ENCODE results near the gene ZNF333.
"Not testable (repeated sequence)": the region's sequence is repeated elsewhere in the genome, so short reads cannot be mapped to it uniquely, and the experiment has no call there.

Gene ZNF333

DNA sequence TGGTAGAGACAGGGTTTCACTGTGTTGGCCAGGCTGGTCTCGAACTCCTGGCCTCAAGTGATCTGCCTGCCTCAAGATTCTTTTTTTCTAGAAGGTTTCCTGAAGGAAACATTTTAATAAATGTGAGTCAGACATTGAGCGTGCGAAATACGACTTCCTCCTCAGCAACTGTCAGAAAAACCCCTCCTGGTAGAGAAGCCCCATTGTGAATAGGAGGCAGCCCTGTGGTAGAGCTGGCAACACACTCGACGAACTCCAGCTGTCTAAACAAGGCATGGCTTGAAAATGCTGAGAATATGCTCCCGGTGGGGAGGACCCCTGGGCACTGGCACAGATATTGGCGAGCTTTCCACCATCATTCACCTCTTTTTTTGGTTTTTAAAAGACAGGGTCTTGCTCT lies 9.8 kb downstream of the ZNF333 start:
- no peak for DNase-seq (ENCODE audit: low read depth)

DNA sequence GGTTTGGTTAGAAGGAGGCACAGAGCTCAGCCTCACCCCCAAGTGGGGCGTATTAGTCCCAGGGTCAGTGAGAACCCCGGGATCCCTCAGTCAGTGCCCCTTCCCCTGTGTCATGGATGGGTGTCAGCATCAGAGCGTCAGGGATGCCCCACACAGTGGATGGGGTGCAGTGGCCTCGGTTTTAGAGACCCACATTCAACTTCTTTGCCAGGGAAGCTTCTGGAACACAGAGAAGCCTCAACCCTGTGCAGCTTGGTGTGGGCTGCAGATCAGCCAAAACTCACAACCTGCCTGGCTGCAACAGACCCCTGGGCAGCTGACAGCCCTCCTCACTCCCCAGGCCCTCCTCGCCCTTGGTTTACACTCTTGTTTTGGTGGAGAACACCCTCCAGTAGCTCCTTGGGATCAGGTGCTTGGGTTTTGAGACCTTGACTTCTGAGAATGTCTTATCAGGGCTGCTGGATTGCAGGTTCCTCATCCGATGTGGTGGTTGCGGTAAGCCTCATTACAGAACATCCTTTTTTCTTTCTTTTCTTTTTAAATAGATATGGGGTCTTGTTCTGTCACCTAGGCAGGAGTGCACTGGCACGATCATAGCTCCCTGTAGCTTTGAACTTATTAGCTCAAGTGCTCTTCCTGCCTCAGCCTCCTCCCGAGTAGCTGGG lies 11.0 kb downstream of the ZNF333 start:
- no peak for DNase-seq (ENCODE audit: low read depth)

DNA sequence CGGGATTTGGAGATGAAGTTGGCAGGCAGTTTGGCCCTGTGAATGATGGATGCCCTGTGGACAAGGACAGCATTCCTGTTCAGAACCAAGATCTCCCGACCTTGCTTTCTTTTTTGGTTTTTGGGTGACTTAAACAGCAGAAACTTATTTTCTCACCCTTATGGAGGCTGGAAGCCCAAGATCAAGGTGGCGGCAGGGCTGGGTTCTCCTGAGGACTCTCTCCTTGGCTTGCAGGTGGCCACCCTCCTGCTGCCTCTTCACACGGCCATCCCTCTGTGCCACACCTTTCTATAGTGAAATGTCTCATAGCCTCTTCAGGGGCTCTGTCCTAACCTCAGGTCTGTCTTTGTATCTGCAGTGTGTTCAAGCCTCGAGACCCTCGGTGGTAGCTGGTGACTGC lies 14.0 kb downstream of the ZNF333 start:
- DNase-seq (ENCODE audit: low read depth) = no peak

DNA sequence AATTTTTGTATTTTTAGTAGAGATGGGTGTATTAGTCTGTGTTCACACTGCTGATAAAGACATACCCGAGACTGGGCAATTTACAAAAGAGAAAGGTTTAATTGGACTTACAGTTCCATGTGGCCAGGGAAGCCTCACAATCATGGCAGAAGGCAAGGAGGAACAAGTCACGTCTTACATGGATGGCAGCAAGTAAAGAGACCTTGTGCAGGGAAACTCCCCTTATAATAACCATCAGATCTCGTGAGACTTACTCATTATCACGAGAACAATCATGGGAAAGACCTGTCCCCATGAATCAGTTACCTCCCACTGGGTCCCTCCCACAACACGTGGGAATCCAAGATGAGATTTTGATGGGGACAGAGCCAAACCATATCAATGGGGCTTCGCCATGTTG lies 14.6 kb downstream of the ZNF333 start:
- no peak for DNase-seq (ENCODE audit: low read depth)

DNA sequence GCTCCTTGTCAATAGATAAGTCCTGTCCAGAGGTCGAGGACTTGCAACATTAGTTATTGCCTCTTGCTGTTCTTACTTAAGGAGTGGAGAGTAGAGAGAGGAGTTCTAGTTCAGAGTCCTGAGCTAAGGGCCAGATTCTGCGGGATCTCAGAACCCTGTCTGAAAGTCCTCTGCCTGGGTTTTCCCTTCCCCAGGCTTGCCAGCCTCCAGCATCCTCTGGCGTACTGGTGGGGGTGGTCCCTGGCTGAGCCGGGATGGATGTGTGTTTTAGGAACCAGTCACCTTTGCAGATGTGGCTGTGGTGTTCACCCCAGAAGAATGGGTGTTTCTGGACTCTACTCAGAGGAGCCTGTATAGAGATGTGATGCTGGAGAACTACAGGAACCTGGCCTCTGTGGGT lies 26.0 kb downstream of the ZNF333 start:
- no peak for DNase-seq (ENCODE audit: low read depth)

DNA sequence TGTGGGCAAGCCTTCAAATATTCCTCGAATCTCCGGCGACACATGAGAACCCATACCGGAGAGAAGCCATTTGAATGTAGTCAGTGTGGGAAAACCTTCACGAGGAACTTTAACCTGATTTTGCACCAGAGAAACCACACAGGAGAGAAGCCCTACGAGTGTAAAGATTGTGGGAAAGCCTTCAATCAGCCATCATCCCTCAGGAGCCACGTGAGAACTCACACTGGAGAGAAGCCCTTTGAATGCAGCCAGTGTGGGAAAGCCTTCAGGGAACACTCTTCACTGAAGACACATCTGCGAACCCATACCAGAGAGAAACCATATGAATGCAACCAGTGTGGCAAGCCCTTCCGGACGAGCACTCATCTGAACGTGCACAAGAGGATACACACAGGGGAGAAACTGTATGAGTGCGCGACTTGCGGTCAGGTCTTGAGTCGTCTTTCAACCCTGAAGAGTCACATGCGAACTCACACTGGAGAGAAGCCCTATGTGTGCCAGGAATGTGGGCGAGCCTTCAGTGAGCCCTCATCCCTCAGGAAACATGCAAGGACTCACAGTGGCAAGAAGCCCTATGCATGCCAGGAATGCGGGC lies 28.8 kb downstream of the ZNF333 start:
- no peak for DNase-seq (ENCODE audit: low read depth)

DNA sequence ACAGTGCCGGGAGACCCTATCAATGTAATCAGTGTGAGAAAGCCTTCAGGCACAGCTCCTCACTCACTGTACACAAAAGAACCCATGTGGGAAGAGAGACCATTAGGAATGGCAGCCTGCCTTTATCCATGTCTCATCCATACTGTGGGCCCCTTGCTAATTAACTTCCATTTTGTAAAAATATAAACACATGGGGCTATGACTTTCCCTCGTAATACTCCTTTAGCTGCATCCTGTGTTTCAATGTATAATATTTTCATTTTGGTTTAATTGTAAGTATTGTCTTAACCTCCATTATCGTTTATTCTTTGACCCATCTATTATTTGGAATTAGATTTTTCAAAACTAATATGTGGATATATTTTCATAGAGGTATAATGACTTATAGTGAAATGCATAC lies 29.3 kb downstream of the ZNF333 start:
- no peak for DNase-seq (ENCODE audit: low read depth)

DNA sequence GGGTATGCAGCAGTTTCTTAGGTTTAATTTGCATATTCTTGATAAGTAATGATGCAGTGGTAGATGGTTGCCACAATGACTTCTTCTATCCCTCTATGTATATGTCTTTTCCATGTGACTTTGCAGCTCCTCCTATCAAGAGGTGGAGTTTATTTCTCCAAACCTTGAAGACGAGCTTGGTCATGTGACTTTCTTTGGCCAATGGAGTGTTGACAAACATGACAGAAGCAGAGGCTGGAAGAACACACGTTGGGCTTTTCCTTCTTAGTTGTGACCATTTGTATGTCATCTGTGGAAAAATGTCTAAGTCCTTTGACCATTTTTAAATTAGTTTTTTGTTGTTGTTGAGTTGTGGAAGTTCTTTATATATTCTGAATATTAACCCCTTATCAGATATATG lies 32.3 kb downstream of the ZNF333 start:
- DNase-seq (ENCODE audit: low read depth) = no peak

DNA sequence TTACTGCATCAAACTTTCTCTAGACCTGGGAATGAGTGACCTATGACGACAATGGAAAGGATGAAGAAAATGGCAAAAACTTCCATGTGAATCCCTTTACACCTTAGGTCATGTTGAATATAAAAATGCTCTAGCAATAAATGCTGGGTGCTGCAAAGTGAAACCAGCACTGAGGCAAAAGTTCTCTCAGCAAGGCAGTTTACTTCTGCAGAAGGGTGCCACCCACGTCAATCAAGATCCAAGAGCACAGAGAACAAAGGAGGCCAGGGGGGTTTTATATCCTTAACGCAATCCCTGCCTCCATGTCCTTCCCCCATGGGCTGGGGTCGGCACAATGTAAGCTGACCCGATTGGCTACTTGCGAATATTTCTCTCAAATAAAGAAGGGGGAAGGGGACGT lies 38.7 kb downstream of the ZNF333 start:
- DNase-seq (ENCODE audit: low read depth) = no peak

DNA sequence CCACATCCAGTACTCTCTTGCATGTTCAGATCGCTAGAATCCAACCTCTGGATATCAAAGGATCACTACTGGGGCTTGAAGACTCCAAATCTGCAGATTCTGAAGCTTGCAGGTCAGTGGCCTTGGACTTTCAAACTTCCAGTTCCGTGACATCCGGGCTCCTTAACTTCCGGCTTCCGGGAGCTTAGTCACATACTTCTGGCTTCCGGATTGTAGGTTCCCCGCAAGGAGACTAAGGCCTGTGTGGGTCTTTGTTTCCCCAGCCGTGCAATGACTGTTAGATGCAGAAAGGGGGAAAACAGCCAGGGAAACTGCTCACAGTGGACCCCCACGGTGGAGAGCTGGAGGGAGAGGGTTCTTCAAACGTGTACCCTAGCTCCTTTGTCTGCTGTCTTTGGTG lies 41.4 kb downstream of the ZNF333 start:
- no peak for DNase-seq (ENCODE audit: low read depth)

DNA sequence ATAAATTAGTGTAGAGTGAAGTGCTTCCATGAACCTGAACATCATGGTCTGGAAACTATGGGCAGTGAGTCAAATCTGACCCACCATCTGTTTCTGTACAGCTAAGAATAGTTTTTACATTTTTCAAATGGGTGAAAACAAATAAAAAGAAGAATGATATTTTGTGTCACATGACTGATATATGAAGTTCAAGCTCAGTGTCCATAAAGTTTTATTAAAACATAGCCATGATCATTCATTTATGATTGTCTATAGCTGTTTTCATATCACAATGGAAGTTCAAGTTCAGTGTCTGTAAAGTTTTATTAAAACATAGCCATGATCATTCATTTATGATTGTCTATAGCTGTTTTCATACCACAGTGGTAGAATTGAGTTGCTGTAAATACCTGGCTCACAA lies 42.7 kb downstream of the ZNF333 start:
- no peak for DNase-seq (ENCODE audit: low read depth)

DNA sequence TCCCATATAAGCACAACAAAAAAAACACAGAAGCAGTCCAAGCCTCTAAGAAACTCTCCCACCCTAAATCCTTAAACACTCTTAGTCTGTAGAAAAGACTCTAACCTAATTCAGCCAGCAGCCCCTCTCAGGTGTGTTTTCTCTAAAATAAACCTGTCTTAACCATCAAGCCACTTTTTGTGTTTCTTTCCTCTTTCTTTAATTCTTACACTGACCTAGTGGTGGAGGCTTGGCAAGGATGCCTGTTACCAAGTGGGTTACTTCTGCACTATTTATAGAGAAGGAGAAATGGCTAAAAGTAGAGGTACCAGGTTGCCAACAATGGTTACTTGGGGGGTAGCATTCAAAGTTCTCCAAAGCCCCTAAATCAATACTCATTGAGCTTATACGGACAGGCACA lies 43.7 kb downstream of the ZNF333 start:
- DNase-seq (ENCODE audit: low read depth) = no peak

DNA sequence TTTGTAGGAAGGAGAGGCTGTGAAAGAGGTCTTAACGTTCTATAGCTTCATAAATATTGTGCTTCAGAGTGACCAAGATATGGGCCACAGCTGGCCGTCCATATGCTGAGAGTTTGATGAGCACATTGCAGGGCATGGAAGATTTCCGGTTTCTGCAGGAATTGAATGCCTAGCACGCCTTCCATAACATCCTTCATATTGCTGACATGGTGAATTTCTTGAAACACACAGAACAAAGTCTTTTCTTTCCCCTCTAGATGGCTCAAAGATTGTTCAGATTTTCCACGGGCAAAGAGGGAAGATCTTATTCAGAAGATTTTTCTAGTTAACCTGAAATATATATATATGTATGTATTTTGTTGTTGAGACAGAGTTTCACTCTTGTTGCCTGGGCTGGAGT lies 46.1 kb downstream of the ZNF333 start:
- DNase-seq (ENCODE audit: low read depth) = no peak

DNA sequence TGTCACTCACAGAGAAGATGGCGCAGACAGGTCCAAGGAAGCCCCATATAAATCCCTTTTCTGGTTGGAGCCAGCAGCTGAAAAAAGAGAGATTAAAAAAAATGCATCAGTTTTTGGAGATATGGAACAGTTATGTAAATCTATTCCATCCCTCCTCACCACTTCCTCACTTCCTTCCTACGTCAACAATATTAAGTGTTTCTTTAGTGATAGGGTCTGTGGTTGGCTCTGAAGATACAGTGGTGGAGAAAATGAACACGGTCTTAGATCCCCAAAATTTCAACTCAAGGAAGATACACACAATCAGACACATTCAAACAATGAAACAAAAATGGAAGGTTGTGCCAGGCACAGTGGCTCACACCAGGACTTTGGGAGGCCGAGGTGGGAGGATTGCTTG lies 57.0 kb downstream of the ZNF333 start:
- DNase-seq (ENCODE audit: low read depth) = no peak

DNA sequence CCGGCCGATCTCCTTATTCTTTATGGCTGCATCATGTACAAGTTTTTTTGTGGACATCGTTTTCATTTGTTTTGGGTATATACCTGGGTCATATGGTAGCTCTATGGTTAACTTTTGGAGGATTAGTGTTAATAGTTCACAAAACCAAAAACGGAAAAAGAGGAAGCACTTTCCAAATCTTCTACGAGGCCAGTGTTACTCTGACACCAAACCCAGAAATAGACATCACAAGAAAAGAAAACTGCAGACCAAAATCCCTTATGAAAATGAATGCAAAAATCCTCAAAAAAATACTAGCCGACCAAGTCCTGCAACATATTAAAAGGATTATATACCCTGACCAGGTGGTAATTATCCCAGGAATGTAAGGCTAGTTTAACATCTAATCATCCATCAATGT lies 58.8 kb downstream of the ZNF333 start:
- no peak for DNase-seq (ENCODE audit: low read depth)

DNA sequence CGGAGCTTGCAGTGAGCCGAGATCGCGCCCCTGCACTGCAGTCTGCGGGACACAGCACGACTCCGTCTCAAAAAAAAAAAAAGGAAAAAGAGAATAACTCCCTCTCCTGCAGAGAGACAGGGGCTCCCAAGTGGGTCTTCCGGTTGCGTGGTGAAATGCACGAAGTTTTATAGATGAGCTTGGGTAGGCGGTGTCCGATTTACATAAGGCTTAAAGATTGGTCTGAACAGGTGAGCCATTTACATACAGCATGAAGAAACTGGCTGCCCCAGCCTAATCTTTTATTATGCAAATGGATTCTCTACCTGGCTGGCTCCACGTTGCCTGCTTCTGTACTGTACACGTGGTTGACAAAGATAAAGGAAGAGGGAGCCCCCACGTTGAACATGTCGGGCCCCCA lies 69.0 kb downstream of the ZNF333 start:
- no peak for DNase-seq (ENCODE audit: low read depth)

DNA sequence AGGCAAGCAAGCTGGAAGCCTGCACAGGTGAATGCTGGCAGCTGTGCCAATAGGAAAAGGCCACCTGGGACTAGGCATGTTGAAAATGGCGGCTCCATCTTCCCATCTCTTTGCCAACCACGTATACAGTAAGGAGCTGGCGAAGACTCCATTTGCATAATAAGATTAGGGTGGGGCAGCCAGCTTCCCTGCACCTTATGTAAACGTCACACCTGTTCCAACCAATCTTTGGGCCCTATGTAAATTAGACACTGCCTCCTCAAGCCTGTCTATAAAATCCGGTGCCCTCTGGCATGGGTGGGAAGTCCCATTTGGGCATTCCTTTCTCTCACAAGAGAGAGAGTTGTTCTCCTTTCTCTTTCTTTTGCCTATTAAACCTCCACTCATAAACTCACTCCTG lies 71.8 kb downstream of the ZNF333 start:
- DNase-seq (ENCODE audit: low read depth) = no peak

DNA sequence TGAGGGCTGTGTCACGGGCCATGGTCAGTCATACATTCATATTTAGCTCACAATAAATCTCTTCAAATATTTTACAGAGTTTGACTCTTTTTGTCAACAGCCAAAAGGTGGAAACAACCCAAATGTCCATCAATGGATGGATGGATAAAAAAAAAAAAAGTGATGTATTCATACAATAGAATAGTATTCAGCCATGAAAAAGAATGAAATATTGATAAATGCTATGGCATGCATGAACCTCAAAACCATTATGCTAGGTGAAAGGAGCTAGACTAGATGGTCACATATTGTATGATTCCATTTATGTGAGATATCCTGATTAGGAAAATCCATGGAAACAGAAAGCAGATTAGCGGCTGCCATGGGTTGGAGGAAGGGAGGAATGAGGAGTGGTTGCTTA lies 72.3 kb downstream of the ZNF333 start:
- no peak for DNase-seq (ENCODE audit: low read depth)

DNA sequence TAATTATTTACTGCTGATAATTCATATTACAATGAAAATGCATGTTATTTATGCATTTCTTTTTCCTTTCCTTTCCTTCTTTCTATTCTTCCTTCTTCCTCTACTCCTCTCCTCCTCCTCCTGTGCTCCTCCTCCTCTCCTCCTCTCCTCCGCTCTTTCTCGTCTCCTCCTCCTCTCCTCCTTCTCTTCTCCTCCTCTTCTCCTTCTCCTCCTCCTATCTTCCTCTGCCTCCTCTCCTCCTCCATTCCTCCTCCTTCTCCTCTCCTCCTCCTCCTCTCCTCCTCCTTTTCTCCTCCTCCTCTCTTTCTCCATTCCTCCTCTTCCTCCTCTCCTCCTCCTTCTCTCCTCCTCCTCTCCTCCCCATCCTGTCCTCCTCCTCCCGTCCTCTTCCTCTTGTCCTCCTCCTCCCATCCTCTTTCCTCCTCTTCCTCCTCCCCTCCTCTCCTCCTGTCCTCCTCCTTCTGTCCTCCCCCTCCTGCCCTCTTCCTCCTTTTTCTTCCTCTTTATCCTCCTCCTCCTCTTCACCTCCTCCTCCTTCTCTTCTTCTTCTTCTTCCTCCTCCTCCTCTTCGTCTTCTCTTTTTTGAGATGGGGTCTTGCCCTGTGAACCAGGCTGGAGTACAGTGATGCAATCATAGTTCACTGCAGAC lies 73.8 kb downstream of the ZNF333 start:
- DNase-seq (ENCODE audit: low read depth) = no peak

DNA sequence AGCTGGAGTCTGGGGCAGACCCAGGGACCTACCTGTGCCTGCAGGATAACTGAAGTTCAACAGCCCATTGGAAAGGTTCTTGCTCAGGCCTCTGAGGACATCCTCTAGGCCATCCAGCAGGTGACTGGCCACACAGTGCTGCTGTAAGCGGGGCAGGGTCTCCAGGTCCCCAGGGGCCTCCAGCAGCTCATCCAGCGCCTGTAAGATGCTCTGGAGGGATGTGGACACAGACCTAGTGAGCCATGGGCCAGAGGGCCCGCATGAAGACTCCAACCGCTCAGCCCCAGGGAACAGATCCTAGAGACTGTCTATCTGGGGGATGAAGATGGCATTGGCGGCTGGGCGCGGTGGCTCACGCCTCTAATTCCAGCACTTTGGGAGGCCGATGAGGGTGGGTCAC lies 74.6 kb downstream of the ZNF333 start:
- no peak for DNase-seq (ENCODE audit: low read depth)

DNA sequence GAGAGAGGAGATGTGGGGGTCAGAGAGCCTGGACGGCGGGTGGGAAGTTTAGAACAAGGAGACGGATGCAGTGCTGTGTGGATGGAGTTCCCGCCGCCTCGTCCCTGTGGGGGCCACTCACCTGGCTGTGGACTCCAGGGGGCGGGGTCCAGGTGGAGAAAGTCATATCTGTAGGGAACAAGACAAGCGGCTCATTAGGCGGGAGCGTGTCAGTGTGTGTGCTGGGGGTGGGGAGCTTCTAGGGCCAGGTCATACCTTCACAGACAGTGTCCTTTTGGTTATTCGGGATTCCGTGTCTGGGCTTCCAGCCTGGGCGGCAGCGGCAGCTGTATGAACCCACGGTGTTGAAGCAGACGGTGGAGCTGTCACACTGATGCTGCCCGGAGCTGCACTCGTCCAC lies 75.6 kb downstream of the ZNF333 start:
- not testable (repeated sequence) for DNase-seq (ENCODE audit: low read depth)

DNA sequence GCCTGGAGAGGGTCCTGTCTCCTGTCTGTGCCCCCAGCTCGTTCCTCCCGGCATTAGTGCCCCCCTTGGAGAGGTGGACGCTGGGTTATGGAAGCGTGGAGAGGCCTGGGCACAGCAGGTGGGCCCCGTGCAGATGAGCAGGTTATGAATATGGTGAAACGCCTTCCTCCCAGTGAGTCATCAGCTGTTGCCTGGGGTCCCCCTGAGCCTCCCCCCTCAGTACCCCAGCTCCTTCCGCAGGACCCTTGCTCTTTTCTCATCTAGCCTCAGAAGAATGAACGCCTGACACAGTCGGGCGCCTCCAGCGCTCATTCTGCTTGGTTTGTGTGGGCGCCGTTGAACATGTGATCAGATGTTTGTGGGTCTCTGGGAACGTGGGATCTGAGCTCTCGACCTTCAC lies 76.0 kb downstream of the ZNF333 start:
- DNase-seq (ENCODE audit: low read depth) = not testable (repeated sequence)

DNA sequence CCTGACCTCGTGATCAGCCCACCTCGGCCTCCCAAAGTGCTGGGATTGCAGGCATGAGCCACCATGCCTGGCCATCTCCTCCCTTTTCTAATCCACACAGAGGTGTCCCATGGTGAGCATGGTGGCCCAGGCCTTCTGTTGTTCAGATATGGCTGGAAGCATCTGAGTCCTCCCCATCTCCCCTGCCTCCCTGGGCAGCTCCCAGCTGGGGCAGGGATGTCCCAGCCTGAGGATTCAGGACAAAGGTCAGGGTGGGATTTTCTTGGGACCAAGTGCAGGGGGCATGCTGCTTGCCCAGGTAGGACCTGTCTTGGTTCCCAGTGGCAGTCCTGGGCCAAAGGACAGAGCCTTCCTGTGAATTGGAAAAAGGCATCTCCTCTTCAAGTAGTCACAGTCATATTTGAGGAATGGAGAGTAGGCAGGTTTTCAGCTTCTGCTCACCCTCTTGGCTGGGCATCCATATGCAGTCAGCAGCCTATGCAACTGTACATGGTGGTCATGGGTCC lies 77.7 kb downstream of the ZNF333 start:
- no peak for DNase-seq (ENCODE audit: low read depth)

DNA sequence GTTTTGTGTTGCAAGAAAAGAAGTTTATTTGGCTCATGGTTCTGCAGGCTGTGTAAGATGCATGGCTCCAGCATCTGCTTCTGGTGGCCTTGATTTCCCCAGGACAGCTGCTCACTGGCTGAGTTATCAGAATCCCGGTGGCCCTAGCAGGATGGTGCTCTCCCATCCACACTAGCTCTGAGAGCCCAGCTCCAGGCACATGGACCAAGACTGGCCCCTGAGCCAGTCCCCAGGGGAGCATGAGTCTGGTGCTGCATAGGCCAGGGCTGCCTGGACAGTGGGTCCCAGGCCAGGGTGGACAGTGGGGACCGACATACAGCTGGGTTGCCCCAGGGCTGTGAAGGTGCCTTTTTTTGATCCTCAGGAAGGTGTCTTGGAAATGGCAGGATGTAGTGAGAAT lies 78.2 kb downstream of the ZNF333 start:
- DNase-seq (ENCODE audit: low read depth) = no peak
